GM23248 (cell line): ENCODE results near the gene BMPR1B.

Source experiments
- EZH2 ChIP-seq: fragments of 200-600 bp; sonication (generic); IDR thresholded peaks from 2 replicates; pipeline ENCODE4 v1.6.1; 2018; ENCODE audit warnings: antibody characterized with exemption, mild to moderate bottlenecking; ENCODE audit not compliant: insufficient read depth, poor library complexity, severe bottlenecking
- EZH2phosphoT487 ChIP-seq: fragments of 200-600 bp; sonication (generic); IDR thresholded peaks from 2 replicates; pipeline ENCODE4 v1.6.1; 2018; ENCODE audit warnings: antibody characterized with exemption, moderate library complexity, mild to moderate bottlenecking, low read depth; ENCODE audit not compliant: insufficient read depth

- TF ChIP-seq EZH2 (no peak), EZH2phosphoT487 (no peak)
Observed at GRCh38 chr4:94757192-94758140, at the start of gene BMPR1B.
